Measurements from ENCODE around the gene KDM8. TPM values are rescaled to one million over a fixed set of nuclear protein-coding genes. Genes with fewer than 3 reads are reported as not detected.

The KDM8 gene
- total and polyA plus RNA-seq, 4 donors: 4.6 to 198 (median 97.7) TPM

DNA sequence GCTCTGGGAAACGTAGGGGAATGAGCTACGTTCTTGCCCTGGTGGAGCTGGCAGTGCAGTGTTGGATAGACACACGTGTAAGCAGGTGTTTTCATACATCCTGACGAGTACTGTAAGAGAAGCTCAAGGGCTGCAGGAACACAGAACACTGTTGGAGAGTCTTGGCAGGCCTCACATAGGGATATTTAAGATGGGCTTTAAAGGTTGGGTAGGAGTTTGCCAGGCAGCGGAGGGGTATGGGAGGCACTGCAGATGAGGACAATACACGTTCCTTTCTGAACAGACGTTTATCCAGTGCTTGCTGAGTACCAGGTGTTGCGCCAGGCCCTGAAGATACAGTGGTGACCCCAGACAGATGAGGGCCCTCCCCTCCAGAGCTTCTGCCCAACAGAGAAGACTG lies 6.3 kb downstream of the KDM8 start (continued):
- TF ChIP-seq, protein P1, sequence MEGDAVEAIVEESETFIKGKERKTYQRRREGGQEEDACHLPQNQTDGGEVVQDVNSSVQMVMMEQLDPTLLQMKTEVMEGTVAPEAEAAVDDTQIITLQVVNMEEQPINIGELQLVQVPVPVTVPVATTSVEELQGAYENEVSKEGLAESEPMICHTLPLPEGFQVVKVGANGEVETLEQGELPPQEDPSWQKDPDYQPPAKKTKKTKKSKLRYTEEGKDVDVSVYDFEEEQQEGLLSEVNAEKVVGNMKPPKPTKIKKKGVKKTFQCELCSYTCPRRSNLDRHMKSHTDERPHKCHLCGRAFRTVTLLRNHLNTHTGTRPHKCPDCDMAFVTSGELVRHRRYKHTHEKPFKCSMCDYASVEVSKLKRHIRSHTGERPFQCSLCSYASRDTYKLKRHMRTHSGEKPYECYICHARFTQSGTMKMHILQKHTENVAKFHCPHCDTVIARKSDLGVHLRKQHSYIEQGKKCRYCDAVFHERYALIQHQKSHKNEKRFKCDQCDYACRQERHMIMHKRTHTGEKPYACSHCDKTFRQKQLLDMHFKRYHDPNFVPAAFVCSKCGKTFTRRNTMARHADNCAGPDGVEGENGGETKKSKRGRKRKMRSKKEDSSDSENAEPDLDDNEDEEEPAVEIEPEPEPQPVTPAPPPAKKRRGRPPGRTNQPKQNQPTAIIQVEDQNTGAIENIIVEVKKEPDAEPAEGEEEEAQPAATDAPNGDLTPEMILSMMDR (IDR thresholded peaks at IDR 0.05; ENCODE audit: low read depth, low read length, missing input control): no peak
- TF ChIP-seq HNF4G (IDR thresholded peaks at IDR 0.05): no peak
- TF ChIP-seq, protein P2, sequence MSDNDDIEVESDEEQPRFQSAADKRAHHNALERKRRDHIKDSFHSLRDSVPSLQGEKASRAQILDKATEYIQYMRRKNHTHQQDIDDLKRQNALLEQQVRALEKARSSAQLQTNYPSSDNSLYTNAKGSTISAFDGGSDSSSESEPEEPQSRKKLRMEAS (IDR thresholded peaks at IDR 0.05): no peak

DNA sequence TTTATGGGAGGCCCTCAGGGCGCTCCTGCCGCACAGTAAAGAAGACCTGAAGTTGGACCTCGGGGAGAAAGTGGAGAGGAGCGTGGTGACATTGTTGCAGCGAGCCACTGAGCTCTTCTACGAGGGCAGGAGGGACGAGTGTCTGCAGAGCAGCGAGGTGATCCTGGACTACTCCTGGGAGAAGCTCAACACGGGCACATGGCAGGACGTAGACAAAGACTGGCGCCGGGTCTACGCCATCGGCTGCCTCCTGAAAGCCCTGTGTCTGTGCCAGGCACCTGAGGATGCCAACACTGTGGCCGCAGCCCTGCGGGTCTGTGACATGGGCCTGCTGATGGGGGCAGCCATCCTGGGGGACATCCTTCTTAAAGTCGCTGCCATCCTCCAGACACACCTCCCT lies 6.8 kb downstream of the KDM8 start:
- Histone ChIP-seq H3K4me3 (ENCODE audit: low read depth in 1 of 3, low read length in 3 of 3) (no peak overlapping the region), H3K27me3 (ENCODE audit: control insufficient read depth in 4 of 4, insufficient read depth in 4 of 4, low read length in 3 of 4) (no peaks in the 10 kb centered on the region), H3K9ac (ENCODE audit: low read depth in 1 of 2, low read length in 2 of 2) (no peak overlapping the region), H3K36me3 (ENCODE audit: control insufficient read depth in 4 of 4, insufficient read depth in 3 of 4, low read depth in 1 of 4, low read length in 3 of 4) (peaks cover 0 to 3% (median 3%) of the 10 kb centered on the region in 4 donors), H3K9me3 (ENCODE audit: control insufficient read depth in 4 of 4, low read length in 3 of 4) (no peaks in the 10 kb centered on the region), H3K27ac (ENCODE audit: low read depth in 1 of 2, low read length in 2 of 2) (peak overlapping the region in 1 of 2 donors; percentile 84), H3K4me1 (ENCODE audit: control insufficient read depth in 4 of 4, insufficient read depth in 4 of 4, low read length in 3 of 4) (peaks cover 18 to 59% (median 43%) of the 10 kb centered on the region in 4 donors)
- WGBS: 96% methylated on average over 17 of the region's 17 CpGs
- DNase-seq (ENCODE audit: low spot score): no peak
- no peak for TF ChIP-seq EGR1 (IDR thresholded peaks at IDR 0.05; ENCODE audit: low read depth in 2 of 2)
- TF ChIP-seq JUND (IDR thresholded peaks at IDR 0.05): no peak
- TF ChIP-seq SP1 (IDR thresholded peaks at IDR 0.05): no peak
- TF ChIP-seq, protein P3, sequence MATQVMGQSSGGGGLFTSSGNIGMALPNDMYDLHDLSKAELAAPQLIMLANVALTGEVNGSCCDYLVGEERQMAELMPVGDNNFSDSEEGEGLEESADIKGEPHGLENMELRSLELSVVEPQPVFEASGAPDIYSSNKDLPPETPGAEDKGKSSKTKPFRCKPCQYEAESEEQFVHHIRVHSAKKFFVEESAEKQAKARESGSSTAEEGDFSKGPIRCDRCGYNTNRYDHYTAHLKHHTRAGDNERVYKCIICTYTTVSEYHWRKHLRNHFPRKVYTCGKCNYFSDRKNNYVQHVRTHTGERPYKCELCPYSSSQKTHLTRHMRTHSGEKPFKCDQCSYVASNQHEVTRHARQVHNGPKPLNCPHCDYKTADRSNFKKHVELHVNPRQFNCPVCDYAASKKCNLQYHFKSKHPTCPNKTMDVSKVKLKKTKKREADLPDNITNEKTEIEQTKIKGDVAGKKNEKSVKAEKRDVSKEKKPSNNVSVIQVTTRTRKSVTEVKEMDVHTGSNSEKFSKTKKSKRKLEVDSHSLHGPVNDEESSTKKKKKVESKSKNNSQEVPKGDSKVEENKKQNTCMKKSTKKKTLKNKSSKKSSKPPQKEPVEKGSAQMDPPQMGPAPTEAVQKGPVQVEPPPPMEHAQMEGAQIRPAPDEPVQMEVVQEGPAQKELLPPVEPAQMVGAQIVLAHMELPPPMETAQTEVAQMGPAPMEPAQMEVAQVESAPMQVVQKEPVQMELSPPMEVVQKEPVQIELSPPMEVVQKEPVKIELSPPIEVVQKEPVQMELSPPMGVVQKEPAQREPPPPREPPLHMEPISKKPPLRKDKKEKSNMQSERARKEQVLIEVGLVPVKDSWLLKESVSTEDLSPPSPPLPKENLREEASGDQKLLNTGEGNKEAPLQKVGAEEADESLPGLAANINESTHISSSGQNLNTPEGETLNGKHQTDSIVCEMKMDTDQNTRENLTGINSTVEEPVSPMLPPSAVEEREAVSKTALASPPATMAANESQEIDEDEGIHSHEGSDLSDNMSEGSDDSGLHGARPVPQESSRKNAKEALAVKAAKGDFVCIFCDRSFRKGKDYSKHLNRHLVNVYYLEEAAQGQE (IDR thresholded peaks at IDR 0.05): no peak
- TF ChIP-seq TAF1 (conservative IDR thresholded peaks at IDR 0.05): no peak
- TF ChIP-seq, protein P1 (IDR thresholded peaks at IDR 0.05; ENCODE audit: low read depth, low read length, missing input control): no peak
- TF ChIP-seq, protein P2 (IDR thresholded peaks at IDR 0.05): no peak

DNA sequence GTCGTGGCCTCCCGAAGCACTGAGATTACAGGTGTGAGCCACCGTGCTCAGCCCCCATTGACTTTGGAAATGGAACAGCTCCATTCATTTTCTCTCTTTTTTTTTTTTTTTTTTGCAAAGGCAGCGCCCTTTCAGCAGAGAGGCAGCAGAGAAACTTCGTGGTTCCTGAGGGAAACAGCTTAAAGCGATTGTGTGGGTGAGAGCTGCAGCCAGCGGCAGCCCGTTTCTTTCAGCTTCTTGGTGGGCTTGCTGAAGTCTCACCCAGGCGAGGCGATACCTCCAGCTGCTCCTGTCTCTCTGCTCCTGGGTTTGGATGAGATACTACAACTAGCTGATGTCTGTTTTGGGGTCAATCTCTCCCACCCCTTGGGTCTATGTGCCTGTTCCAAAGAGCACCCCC lies 7.7 kb downstream of the KDM8 start:
- no peak for DNase-seq (ENCODE audit: low spot score)
- Histone ChIP-seq H3K9ac (ENCODE audit: low read depth in 1 of 2, low read length in 2 of 2) (no peak overlapping the region), H3K4me1 (ENCODE audit: control insufficient read depth in 4 of 4, insufficient read depth in 4 of 4, low read length in 3 of 4) (peaks cover 18 to 55% (median 44%) of the 10 kb centered on the region in 4 donors), H3K4me3 (ENCODE audit: low read depth in 1 of 3, low read length in 3 of 3) (no peak overlapping the region), H3K36me3 (ENCODE audit: control insufficient read depth in 4 of 4, insufficient read depth in 3 of 4, low read depth in 1 of 4, low read length in 3 of 4) (peaks cover 0 to 3% (median 3%) of the 10 kb centered on the region in 4 donors), H3K27me3 (ENCODE audit: control insufficient read depth in 4 of 4, insufficient read depth in 4 of 4, low read length in 3 of 4) (no peaks in the 10 kb centered on the region), H3K9me3 (ENCODE audit: control insufficient read depth in 4 of 4, low read length in 3 of 4) (no peaks in the 10 kb centered on the region), H3K27ac (ENCODE audit: low read depth in 1 of 2, low read length in 2 of 2) (no peak overlapping the region)
- 95% methylated on average over 10 of the region's 10 CpGs for WGBS
- TF ChIP-seq, protein P4, sequence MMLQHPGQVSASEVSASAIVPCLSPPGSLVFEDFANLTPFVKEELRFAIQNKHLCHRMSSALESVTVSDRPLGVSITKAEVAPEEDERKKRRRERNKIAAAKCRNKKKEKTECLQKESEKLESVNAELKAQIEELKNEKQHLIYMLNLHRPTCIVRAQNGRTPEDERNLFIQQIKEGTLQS (IDR thresholded peaks at IDR 0.05): no peak
- TF ChIP-seq HNF4G (IDR thresholded peaks at IDR 0.05) (no peak), RXRA (IDR thresholded peaks at IDR 0.05) (no peak), HNF4A (conservative IDR thresholded peaks at IDR 0.05) (no peak)
- TF ChIP-seq, protein P3 (IDR thresholded peaks at IDR 0.05): no peak
- TF ChIP-seq, protein P1 (IDR thresholded peaks at IDR 0.05; ENCODE audit: low read depth, low read length, missing input control): no peak
- TF ChIP-seq, protein P2 (IDR thresholded peaks at IDR 0.05): no peak
